Nephron (organoid): ENCODE results near the gene DIS3L2.

ENCODE experiments used
- H3K27ac Mint-ChIP-seq, 3 experiments: 2 replicates each; pipeline ENCODE4 v1.8.0; 2020; ENCODE audit warnings: mixed read lengths in 3 of 3, mild to moderate bottlenecking in 2 of 3, moderate library complexity in 1 of 3
- H3K27me3 Mint-ChIP-seq: 2 replicates; pipeline ENCODE4 v1.8.0; 2021; ENCODE audit warnings: low read depth, mild to moderate bottlenecking, moderate library complexity, mixed read lengths
- H3K36me3 Mint-ChIP-seq: 2 replicates; pipeline ENCODE4 v1.8.0; 2020; ENCODE audit warnings: low read depth, mixed read lengths
- H3K4me1 Mint-ChIP-seq: 2 replicates; pipeline ENCODE4 v1.8.0; 2020; ENCODE audit warnings: mixed read lengths
- H3K4me3 Mint-ChIP-seq, 3 experiments: 2 replicates each; pipeline ENCODE4 v1.8.0; 2020; ENCODE audit warnings: mild to moderate bottlenecking in 3 of 3, mixed read lengths in 3 of 3, moderate library complexity in 2 of 3
- H3K9me3 Mint-ChIP-seq: 2 replicates; pipeline ENCODE4 v1.8.0; 2020; ENCODE audit warnings: mixed read lengths
- CTCF ChIP-seq, 3 experiments: fragments of 200-600 bp; sonication (generic); IDR thresholded peaks; one replicate each; pipeline ENCODE4 v1.5.0; 2021; ENCODE audit warnings: antibody characterized with exemption in 3 of 3; ENCODE audit not compliant: unreplicated experiment in 3 of 3

The DIS3L2 gene

GRCh38 chr2:231955758-231956472, 5.6 kb upstream of the DIS3L2 start:
- no peak for TF ChIP-seq CTCF (IDR thresholded peaks at IDR 0.05; ENCODE audit: unreplicated experiment in 3 of 3)
- Mint-ChIP-seq H3K36me3 (peaks cover 3% of the 10 kb centered on the region), H3K4me3 (no peak overlapping the region), H3K27me3 (peaks cover 15% of the 10 kb centered on the region), H3K27ac (no peak overlapping the region), H3K4me1 (peaks cover 4% of the 10 kb centered on the region), H3K9me3 (peaks cover 4% of the 10 kb centered on the region)

GRCh38 chr2:231957913-231958763, 3.4 kb upstream of the DIS3L2 start:
- Mint-ChIP-seq H3K9me3 (peaks cover 4% of the 10 kb centered on the region), H3K4me1 (peaks cover 13% of the 10 kb centered on the region), H3K36me3 (peaks cover 5% of the 10 kb centered on the region), H3K27me3 (peaks cover 15% of the 10 kb centered on the region), H3K27ac (no peak overlapping the region), H3K4me3 (peak overlapping the region; percentile 27 to 69 (median 67))
- no peak for TF ChIP-seq CTCF (IDR thresholded peaks at IDR 0.05; ENCODE audit: unreplicated experiment in 3 of 3)

GRCh38 chr2:231960810-231961348, 634 bp upstream of the DIS3L2 start:
- Mint-ChIP-seq H3K4me3 (peak overlapping the region; percentile 87 to 97 (median 92)), H3K4me1 (peaks cover 22% of the 10 kb centered on the region), H3K27ac (peak overlapping the region; percentile 63 to 93 (median 84)), H3K36me3 (peaks cover 5% of the 10 kb centered on the region), H3K27me3 (peaks cover 9% of the 10 kb centered on the region), H3K9me3 (peaks cover 4% of the 10 kb centered on the region)
- TF ChIP-seq CTCF (IDR thresholded peaks at IDR 0.05; ENCODE audit: unreplicated experiment in 3 of 3) = no peak

GRCh38 chr2:231965102-231965501, 3.6 kb downstream of the DIS3L2 start:
- H3K27ac Mint-ChIP-seq = no peak overlapping the region
- peaks cover 22% of the 10 kb centered on the region for H3K4me1 Mint-ChIP-seq
- TF ChIP-seq CTCF (IDR thresholded peaks at IDR 0.05; ENCODE audit: unreplicated experiment in 3 of 3) = no peak
- peaks cover 16% of the 10 kb centered on the region for H3K36me3 Mint-ChIP-seq
- H3K27me3 Mint-ChIP-seq = no peaks in the 10 kb centered on the region
- H3K9me3 Mint-ChIP-seq = peaks cover 13% of the 10 kb centered on the region
- H3K4me3 Mint-ChIP-seq = peak overlapping the region in 2 of 3 experiments; percentile 7 to 43

GRCh38 chr2:231966886-231967285, 5.4 kb downstream of the DIS3L2 start:
- peaks cover 15% of the 10 kb centered on the region for H3K4me1 Mint-ChIP-seq
- H3K36me3 Mint-ChIP-seq = peaks cover 15% of the 10 kb centered on the region
- no peak overlapping the region for H3K27ac Mint-ChIP-seq
- H3K9me3 Mint-ChIP-seq = peaks cover 9% of the 10 kb centered on the region
- no peaks in the 10 kb centered on the region for H3K27me3 Mint-ChIP-seq
- no peak for TF ChIP-seq CTCF (IDR thresholded peaks at IDR 0.05; ENCODE audit: unreplicated experiment in 3 of 3)
- no peak overlapping the region for H3K4me3 Mint-ChIP-seq
